GM23248 (cell line): ENCODE measurements around the gene RTKN2. TPM values are rescaled to one million over a fixed set of nuclear protein-coding genes. Genes with fewer than 3 reads are reported as not detected.
A peak's percentile ranks its signal among the peaks of the same experiment; 100 is the strongest.

Source experiments
- DNase-seq: peaks from one replicate; pipeline ENCODE4 v3.0.0-alpha.2; 2015
- H2AFZ ChIP-seq: fragments of 200-600 bp; sonication (generic); 2 replicates; pipeline ENCODE4 v1.6.1; 2016; ENCODE audit warnings: antibody characterized with exemption
- H3F3A ChIP-seq: fragments of 200-600 bp; sonication (generic); 2 replicates; pipeline ENCODE4 v1.6.1; 2016; ENCODE audit warnings: mild to moderate bottlenecking, antibody characterized with exemption, mixed run types; ENCODE audit not compliant: insufficient read depth
- H3K27ac ChIP-seq: fragments of 200-600 bp; sonication (generic); 2 replicates; pipeline ENCODE4 v1.5.1; 2016; ENCODE audit warnings: mild to moderate bottlenecking
- H3K27me3 ChIP-seq: fragments of 200-600 bp; sonication (generic); replicated peaks from 2 replicates; pipeline ENCODE4 v1.6.1; 2016; ENCODE audit warnings: mild to moderate bottlenecking; ENCODE audit not compliant: insufficient read depth
- H3K36me3 ChIP-seq: fragments of 200-600 bp; sonication (generic); 2 replicates; pipeline ENCODE4 v1.6.1; 2016; ENCODE audit warnings: low read depth, mild to moderate bottlenecking
- H3K4me1 ChIP-seq: fragments of 200-600 bp; sonication (generic); 2 replicates; pipeline ENCODE4 v1.6.1; 2016; ENCODE audit warnings: mild to moderate bottlenecking; ENCODE audit not compliant: insufficient read depth
- H3K4me2 ChIP-seq: fragments of 200-600 bp; sonication (generic); one replicate; pipeline ENCODE4 v1.6.1; 2016; ENCODE audit warnings: mild to moderate bottlenecking; ENCODE audit not compliant: unreplicated experiment
- H3K4me3 ChIP-seq: fragments of 200-600 bp; sonication (generic); 2 replicates; pipeline ENCODE4 v1.5.1; 2016; ENCODE audit warnings: mild to moderate bottlenecking
- H3K79me2 ChIP-seq: fragments of 200-600 bp; sonication (generic); 2 replicates; pipeline ENCODE4 v1.6.1; 2016; ENCODE audit warnings: mild to moderate bottlenecking; ENCODE audit not compliant: insufficient read depth
- H3K9ac ChIP-seq: fragments of 200-600 bp; sonication (generic); 2 replicates; pipeline ENCODE4 v1.6.1; 2016; ENCODE audit warnings: mild to moderate bottlenecking
- H3K9me2 ChIP-seq: fragments of 200-600 bp; sonication (generic); 2 replicates; pipeline ENCODE4 v1.6.1; 2016; ENCODE audit warnings: mixed run types, mild to moderate bottlenecking, moderate library complexity; ENCODE audit not compliant: insufficient read depth
- H3K9me3 ChIP-seq: fragments of 200-600 bp; sonication (generic); one replicate; pipeline ENCODE4 v1.6.1; 2017; ENCODE audit warnings: low read depth
- H4K20me1 ChIP-seq: fragments of 200-600 bp; sonication (generic); 2 replicates; pipeline ENCODE4 v1.6.0; 2016; ENCODE audit not compliant: insufficient read depth
- EZH2 ChIP-seq: fragments of 200-600 bp; sonication (generic); IDR thresholded peaks from 2 replicates; pipeline ENCODE4 v1.6.1; 2018; ENCODE audit warnings: antibody characterized with exemption, mild to moderate bottlenecking; ENCODE audit not compliant: insufficient read depth, poor library complexity, severe bottlenecking
- EZH2phosphoT487 ChIP-seq: fragments of 200-600 bp; sonication (generic); IDR thresholded peaks from 2 replicates; pipeline ENCODE4 v1.6.1; 2018; ENCODE audit warnings: antibody characterized with exemption, moderate library complexity, mild to moderate bottlenecking, low read depth; ENCODE audit not compliant: insufficient read depth
- WGBS, 2 experiments: methylation state at CpG; one replicate each; pipeline ENCODE4 v1.1.6; 2015 to 2017; ENCODE audit warnings: low lambda C conversion rate in 2 of 2, low coverage in 1 of 2; ENCODE audit errors: missing lambda C conversion rate in 2 of 2; 5-methylcytosine and 5-hydroxymethylcytosine counted together
- in situ Hi-C: fragments of 300-500 bp; cut with MboI; formaldehyde crosslinking; loops from 2 replicates; pipeline ENCODE4 v1.15.0; 2020
- polyA plus RNA-seq: library from polyadenylated mRNA; unstranded; fragments of >200 nt; fragmentation: Nextera tagmentation; extraction: Ambion mirVana; gene quantifications from 2 replicates; pipeline ENCODE4 v1.2.1, GENCODE V29; 2016
- total RNA-seq: library from RNA; depleted of rRNA; stranded (reverse); fragments of >200 nt; shearing (Covaris generic); gene quantifications from 2 replicates; pipeline ENCODE4 v1.2.3, GENCODE V29; 2014

Gene RTKN2
- total and polyA plus RNA-seq, 2 experiments from 2014 or later = 0.11 to 0.15 TPM

DNA sequence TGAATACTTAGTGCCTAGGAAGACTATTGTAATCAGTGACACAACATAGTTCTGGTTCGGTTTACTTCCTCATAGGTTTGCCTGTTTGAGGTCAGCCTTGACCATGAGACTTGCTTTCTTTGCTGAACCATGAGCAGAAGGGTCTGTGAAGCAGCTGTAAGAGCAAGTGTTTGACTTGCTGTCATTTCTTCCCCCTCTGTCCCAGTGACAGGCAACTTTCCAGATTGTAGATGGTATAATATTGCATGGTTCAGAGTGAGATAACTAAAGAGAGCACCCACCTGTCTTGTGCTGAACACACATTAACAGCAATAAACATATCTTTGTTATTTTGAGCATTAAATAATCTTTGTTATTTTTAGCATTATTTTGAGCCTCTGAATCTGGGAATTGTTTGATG, 9.3 kb upstream of the RTKN2 start:
- Histone ChIP-seq H4K20me1 (no peaks in the 10 kb centered on the region), H3K4me2 (no peak overlapping the region), H3K9me2 (no peaks in the 10 kb centered on the region), H3K27me3 (no peaks in the 10 kb centered on the region), H3K9ac (no peak overlapping the region), H3K4me3 (no peak overlapping the region), H3K79me2 (no peaks in the 10 kb centered on the region), H3K4me1 (peaks cover 10% of the 10 kb centered on the region), H3F3A (peaks cover 8% of the 10 kb centered on the region), H3K36me3 (no peaks in the 10 kb centered on the region), H2AFZ (no peak overlapping the region), H3K27ac (no peak overlapping the region), H3K9me3 (no peaks in the 10 kb centered on the region)
- TF ChIP-seq EZH2 (no peak), EZH2phosphoT487 (no peak)
- in situ Hi-C loops = no loop called here
- 61 to 63% methylated on average over 1 of the region's 1 CpG for WGBS, 2 experiments
- DNase-seq = no peak

DNA sequence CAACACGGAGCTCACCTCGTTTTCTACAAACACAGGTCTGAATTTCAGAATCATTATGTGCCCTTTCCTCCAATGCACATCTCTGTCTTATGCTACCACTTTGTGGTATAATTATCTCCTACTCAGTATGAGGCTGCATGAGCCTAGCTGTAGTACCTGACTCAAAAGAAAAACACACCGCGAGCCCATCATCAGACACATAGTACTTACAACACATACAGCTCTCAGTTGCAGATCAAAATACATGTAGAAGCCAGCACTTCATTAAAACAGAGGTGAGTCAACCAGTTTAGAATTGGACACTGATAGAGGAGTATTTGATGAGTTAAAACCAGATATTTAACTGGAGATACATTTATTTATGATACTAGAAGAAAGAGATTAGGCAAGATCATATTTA, 1.4 kb upstream of the RTKN2 start:
- no peak for DNase-seq
- H3K9me3 ChIP-seq = no peaks in the 10 kb centered on the region
- no peak overlapping the region for H3K4me3 ChIP-seq
- in situ Hi-C loops = loop anchor here (25.0 kb wide), 3 partner anchors 292 to 867 kb away; partner anchors contain the start of genes ADO, EGR2 and NRBF2
- H3K27me3 ChIP-seq = no peaks in the 10 kb centered on the region
- no peaks in the 10 kb centered on the region; the same call in 1 of the 2 replicates for H3K4me1 ChIP-seq
- H3F3A ChIP-seq = no peaks in the 10 kb centered on the region; the same call in 1 of the 2 replicates
- no peak overlapping the region for H3K4me2 ChIP-seq
- 92 to 95% methylated on average over 4 of the region's 4 CpGs for WGBS, 2 experiments
- H3K9me2 ChIP-seq = no peaks in the 10 kb centered on the region
- H3K79me2 ChIP-seq = no peaks in the 10 kb centered on the region
- H2AFZ ChIP-seq = no peak overlapping the region
- H3K9ac ChIP-seq = no peak overlapping the region
- no peaks in the 10 kb centered on the region for H4K20me1 ChIP-seq
- H3K27ac ChIP-seq = no peak overlapping the region
- no peak for TF ChIP-seq EZH2phosphoT487
- TF ChIP-seq EZH2 = no peak
- no peaks in the 10 kb centered on the region for H3K36me3 ChIP-seq

DNA sequence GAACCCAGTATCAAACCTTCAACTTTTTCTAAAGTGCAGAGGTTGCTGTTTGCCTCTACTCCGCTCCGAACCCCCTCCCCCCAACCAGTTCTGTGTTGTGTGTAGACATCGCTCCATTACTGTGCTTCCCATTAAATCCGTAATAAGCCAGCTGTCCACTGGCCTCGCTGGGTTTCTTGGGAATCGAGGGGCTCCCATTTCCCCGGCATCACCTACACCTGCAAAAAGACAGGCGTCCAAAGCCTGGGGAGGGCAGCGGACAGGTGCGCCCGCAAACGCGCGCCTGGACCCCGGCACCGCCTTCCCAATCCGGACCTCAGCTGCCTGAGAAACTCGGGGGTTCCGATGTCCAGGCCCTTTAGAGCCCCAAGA, 631 bp downstream of the RTKN2 start:
- TF ChIP-seq EZH2 (no peak), EZH2phosphoT487 (no peak)
- Histone ChIP-seq H3K9ac (peak overlapping the region; percentile 55), H3F3A (peaks cover 5% of the 10 kb centered on the region; the same call in 1 of the 2 replicates), H2AFZ (peak overlapping the region; percentile 93), H3K4me3 (peak overlapping the region; percentile 93), H3K27ac (no peak overlapping the region), H3K27me3 (no peaks in the 10 kb centered on the region), H3K4me2 (peak overlapping the region; percentile 95), H4K20me1 (no peaks in the 10 kb centered on the region), H3K9me3 (no peaks in the 10 kb centered on the region), H3K36me3 (no peaks in the 10 kb centered on the region), H3K4me1 (peaks cover 3% of the 10 kb centered on the region; the same call in 1 of the 2 replicates), H3K79me2 (no peaks in the 10 kb centered on the region), H3K9me2 (no peaks in the 10 kb centered on the region)
- in situ Hi-C loops = loop anchor here (25.0 kb wide), 3 partner anchors 294 to 869 kb away; partner anchors contain the start of genes ADO, EGR2 and NRBF2
- WGBS, 2 experiments = 4 to 5% methylated on average over 19 of the region's 19 CpGs
- DNase-seq = no peak

DNA sequence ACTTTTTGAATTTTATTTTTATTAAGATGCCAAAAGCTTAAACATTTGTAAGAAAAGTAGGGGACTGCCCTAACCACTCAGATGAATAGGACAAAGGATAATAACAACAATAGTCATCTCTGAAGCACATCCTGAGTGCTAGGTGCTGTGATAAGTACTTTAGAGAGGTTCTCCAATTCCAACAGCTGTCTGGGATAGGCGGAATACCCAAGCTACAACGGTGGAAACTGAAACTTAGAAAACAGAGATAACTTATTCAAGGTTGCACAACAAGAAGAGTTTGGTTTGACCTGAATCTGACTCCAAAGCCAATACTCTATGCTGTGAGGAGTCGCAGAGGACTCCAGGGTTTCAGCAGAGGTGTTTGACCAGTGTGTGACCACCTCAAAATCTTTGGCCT, 2.0 kb downstream of the RTKN2 start:
- Histone ChIP-seq H3K9me3 (no peaks in the 10 kb centered on the region), H3K36me3 (no peaks in the 10 kb centered on the region), H3F3A (peaks cover 5% of the 10 kb centered on the region; the same call in 1 of the 2 replicates), H3K79me2 (no peaks in the 10 kb centered on the region), H3K4me2 (no peak overlapping the region), H3K9me2 (no peaks in the 10 kb centered on the region), H2AFZ (no peak overlapping the region), H3K27ac (no peak overlapping the region), H3K27me3 (no peaks in the 10 kb centered on the region), H3K4me3 (no peak overlapping the region), H4K20me1 (no peaks in the 10 kb centered on the region), H3K4me1 (peaks cover 7% of the 10 kb centered on the region), H3K9ac (no peak overlapping the region)
- 75% methylated on average over 3 of the region's 3 CpGs for WGBS, 2 experiments
- TF ChIP-seq EZH2phosphoT487 = no peak
- no peak for TF ChIP-seq EZH2
- DNase-seq = no peak
- in situ Hi-C loops = loop anchor here (25.0 kb wide), 3 partner anchors 296 to 871 kb away; partner anchors contain the start of genes ADO, EGR2 and NRBF2
